ENCODE measurements around the gene N4BP2. TPM values are rescaled to one million over a fixed set of nuclear protein-coding genes. Genes with fewer than 3 reads are reported as not detected.

The N4BP2 gene
- total RNA-seq, 4 donors from 2014 or later = 5.5 to 9.7 (median 7.7) TPM

DNA sequence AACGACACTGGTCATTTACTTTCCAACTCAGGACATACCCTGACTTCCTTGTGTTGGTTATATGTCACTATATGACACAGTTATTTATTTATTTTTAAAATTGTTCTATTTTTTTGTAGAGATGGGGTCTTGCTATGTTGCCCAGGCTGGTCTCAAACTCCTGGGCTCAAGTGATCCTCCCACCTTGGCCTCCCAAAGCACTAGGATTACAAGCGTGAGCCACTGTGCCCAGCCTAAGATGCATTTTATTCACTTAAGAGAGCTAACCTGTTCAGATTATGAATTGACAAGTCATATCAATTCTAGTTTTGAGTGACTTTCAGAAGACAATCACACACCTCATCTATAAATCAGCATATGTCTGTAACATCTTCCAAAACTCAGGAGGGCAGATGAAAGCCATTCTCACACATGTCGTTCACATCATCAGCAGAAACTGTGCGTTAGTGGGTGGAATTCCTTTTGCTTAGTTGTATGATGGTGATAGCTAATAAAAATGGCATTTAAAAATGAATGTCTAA, 130.8 kb downstream of the N4BP2 start:
- TF ChIP-seq EP300 (IDR thresholded peaks at IDR 0.05) (no peak), POLR2AphosphoS5 (IDR thresholded peaks at IDR 0.05) (no peak), POLR2A (IDR thresholded peaks at IDR 0.05; ENCODE audit: low read depth) (no peak)
- TF ChIP-seq, protein P1, sequence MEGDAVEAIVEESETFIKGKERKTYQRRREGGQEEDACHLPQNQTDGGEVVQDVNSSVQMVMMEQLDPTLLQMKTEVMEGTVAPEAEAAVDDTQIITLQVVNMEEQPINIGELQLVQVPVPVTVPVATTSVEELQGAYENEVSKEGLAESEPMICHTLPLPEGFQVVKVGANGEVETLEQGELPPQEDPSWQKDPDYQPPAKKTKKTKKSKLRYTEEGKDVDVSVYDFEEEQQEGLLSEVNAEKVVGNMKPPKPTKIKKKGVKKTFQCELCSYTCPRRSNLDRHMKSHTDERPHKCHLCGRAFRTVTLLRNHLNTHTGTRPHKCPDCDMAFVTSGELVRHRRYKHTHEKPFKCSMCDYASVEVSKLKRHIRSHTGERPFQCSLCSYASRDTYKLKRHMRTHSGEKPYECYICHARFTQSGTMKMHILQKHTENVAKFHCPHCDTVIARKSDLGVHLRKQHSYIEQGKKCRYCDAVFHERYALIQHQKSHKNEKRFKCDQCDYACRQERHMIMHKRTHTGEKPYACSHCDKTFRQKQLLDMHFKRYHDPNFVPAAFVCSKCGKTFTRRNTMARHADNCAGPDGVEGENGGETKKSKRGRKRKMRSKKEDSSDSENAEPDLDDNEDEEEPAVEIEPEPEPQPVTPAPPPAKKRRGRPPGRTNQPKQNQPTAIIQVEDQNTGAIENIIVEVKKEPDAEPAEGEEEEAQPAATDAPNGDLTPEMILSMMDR (IDR thresholded peaks at IDR 0.05) = no peak
- no peak overlapping the region for H3K4me3 ChIP-seq
- H3K9me3 ChIP-seq = no peaks in the 10 kb centered on the region
- no peak overlapping the region for H3K27ac ChIP-seq (replicated peaks in 1 of 4)
- DNase-seq (ENCODE audit: extremely low spot score) = no peak
- no peaks in the 10 kb centered on the region for H3K4me1 ChIP-seq
- H3K27me3 ChIP-seq = no peaks in the 10 kb centered on the region
- WGBS = 91% methylated on average over 4 of the region's 4 CpGs
- no peaks in the 10 kb centered on the region for H3K36me3 ChIP-seq
- intact Hi-C loops (cut with DNase I) = no loop called here

DNA sequence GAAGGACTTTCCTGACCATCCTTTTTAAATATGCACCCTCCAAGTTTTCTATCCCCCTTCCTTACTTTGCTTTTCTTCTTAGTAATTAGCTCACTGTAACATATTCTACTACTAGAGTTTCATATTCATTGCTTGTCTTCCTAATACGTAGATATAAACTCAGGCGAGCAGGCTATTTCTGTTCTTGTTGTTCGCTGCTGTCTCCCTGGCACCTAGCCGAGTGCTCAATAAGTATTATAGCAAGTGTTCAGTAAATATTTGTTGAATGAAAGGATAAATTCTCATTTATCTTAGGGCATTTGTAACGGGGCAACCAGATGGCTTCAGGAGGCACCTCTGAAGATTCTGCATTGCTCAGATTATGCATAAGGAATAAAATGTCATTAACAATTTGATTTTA, 133.4 kb downstream of the N4BP2 start:
- Histone ChIP-seq H3K27ac (replicated peaks in 1 of 4) (no peak overlapping the region), H3K9me3 (no peaks in the 10 kb centered on the region), H3K36me3 (no peaks in the 10 kb centered on the region), H3K4me3 (no peak overlapping the region), H3K27me3 (peaks cover 0 to 8% (median 0%) of the 10 kb centered on the region in 4 donors), H3K4me1 (no peaks in the 10 kb centered on the region)
- TF ChIP-seq POLR2A (IDR thresholded peaks at IDR 0.05; ENCODE audit: low read depth) (no peak), EP300 (IDR thresholded peaks at IDR 0.05) (no peak), POLR2AphosphoS5 (IDR thresholded peaks at IDR 0.05) (no peak)
- TF ChIP-seq, protein P1 (IDR thresholded peaks at IDR 0.05) = no peak
- no peak for DNase-seq (ENCODE audit: extremely low spot score)
- 61% methylated on average over 5 of the region's 5 CpGs for WGBS
- intact Hi-C loops (cut with DNase I) = no loop called here

DNA sequence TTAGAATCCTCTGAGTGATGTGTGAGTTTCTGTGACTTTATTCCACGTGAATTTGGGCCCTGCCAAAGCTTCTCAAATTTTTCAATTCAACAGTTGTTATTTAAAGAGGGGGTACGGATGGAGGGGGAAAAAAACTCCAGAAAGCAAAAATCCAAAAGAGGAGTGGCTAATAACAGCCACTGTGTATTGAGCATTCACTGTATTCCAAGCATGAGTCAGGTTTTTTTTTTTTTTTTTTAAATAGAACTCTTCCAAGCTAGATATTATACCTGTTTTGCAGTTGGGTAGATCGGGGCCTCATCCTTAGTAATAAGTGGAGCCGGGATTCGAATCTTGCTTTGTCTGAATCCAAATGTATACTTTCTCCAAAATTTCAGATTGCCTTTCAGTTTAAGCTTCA, 133.8 kb downstream of the N4BP2 start:
- DNase-seq (ENCODE audit: extremely low spot score) = no peak
- WGBS = 80% methylated on average over 5 of the region's 5 CpGs
- peaks cover 0 to 8% (median 0%) of the 10 kb centered on the region in 4 donors for H3K27me3 ChIP-seq
- no peak for TF ChIP-seq POLR2A (IDR thresholded peaks at IDR 0.05; ENCODE audit: low read depth)
- TF ChIP-seq EP300 (IDR thresholded peaks at IDR 0.05) = no peak
- TF ChIP-seq, protein P1 (IDR thresholded peaks at IDR 0.05) = no peak
- no peak for TF ChIP-seq POLR2AphosphoS5 (IDR thresholded peaks at IDR 0.05)
- no peaks in the 10 kb centered on the region for H3K4me1 ChIP-seq
- no peak overlapping the region for H3K27ac ChIP-seq (replicated peaks in 1 of 4)
- H3K36me3 ChIP-seq = no peaks in the 10 kb centered on the region
- H3K9me3 ChIP-seq = no peaks in the 10 kb centered on the region
- intact Hi-C loops (cut with DNase I) = no loop called here
- H3K4me3 ChIP-seq = no peak overlapping the region

- Histone ChIP-seq H3K4me1 (no peaks in the 10 kb centered on the region), H3K4me3 (no peak overlapping the region), H3K36me3 (no peaks in the 10 kb centered on the region), H3K27me3 (peaks cover 0 to 8% (median 0%) of the 10 kb centered on the region in 4 donors), H3K27ac (replicated peaks in 1 of 4) (no peak overlapping the region), H3K9me3 (no peaks in the 10 kb centered on the region)
- WGBS = 70% methylated on average over 14 of the region's 14 CpGs
- TF ChIP-seq, protein P1 (IDR thresholded peaks at IDR 0.05) = no peak
- TF ChIP-seq EP300 (IDR thresholded peaks at IDR 0.05) = no peak
- TF ChIP-seq POLR2AphosphoS5 (IDR thresholded peaks at IDR 0.05) = no peak
- TF ChIP-seq POLR2A (IDR thresholded peaks at IDR 0.05; ENCODE audit: low read depth) = no peak
- no peak for DNase-seq (ENCODE audit: extremely low spot score)
- intact Hi-C loops (cut with DNase I) = no loop called here
Measured at GRCh38 chr4:40190880-40191815, 134.5 kb downstream of the N4BP2 start.

Measured in esophagus muscularis mucosa (tissue), 4 donors.